GM18526 (cell line): ENCODE measurements around the gene POU2F3.

Experiments used
- POLR2A ChIP-seq: IDR thresholded peaks from 3 replicates; pipeline ENCODE4 v1.6.1; 2011; ENCODE audit not compliant: insufficient read length; ENCODE audit errors: extremely low read depth

The POU2F3 gene

GRCh38 chr11:120239713-120240640, at the start of gene POU2F3:
Gene POU2F3 (plus strand): TSS chr11:120240140. CDS start chr11:120240344, 204 bp downstream.
- TF ChIP-seq POLR2A, result no peak

- TF ChIP-seq POLR2A, result no peak
These were observed 48.9 kb upstream of the POU2F3 start for GRCh38 chr11:120191058-120191457.

GRCh38 chr11:120192831-120193625, 46.9 kb upstream of the POU2F3 start:
- TF ChIP-seq POLR2A, result no peak

GRCh38 chr11:120194166-120194565, 45.8 kb upstream of the POU2F3 start:
- no peak for TF ChIP-seq POLR2A

- TF ChIP-seq POLR2A, result no peak
These were observed 44.2 kb upstream of the POU2F3 start for GRCh38 chr11:120195601-120196320.

- TF ChIP-seq POLR2A, result no peak
These were observed 43.1 kb upstream of the POU2F3 start for GRCh38 chr11:120196826-120197225.

- no peak for TF ChIP-seq POLR2A
These were observed 42.6 kb upstream of the POU2F3 start for GRCh38 chr11:120197251-120197891.

GRCh38 chr11:120197977-120198376, 42.0 kb upstream of the POU2F3 start:
- no peak for TF ChIP-seq POLR2A

GRCh38 chr11:120198403-120198786, 41.5 kb upstream of the POU2F3 start:
- TF ChIP-seq POLR2A, result no peak

- no peak for TF ChIP-seq POLR2A
These were observed 41.0 kb upstream of the POU2F3 start for GRCh38 chr11:120198787-120199469.

- TF ChIP-seq POLR2A, result no peak
These were observed 40.3 kb upstream of the POU2F3 start for GRCh38 chr11:120199613-120200012.

GRCh38 chr11:120200677-120201076, 39.3 kb upstream of the POU2F3 start:
- TF ChIP-seq POLR2A, result no peak

GRCh38 chr11:120201653-120202052, 38.3 kb upstream of the POU2F3 start:
- TF ChIP-seq POLR2A, result no peak

GRCh38 chr11:120203626-120204025, 36.3 kb upstream of the POU2F3 start:
- TF ChIP-seq POLR2A, result no peak
